Putamen (tissue), 1 donor: ENCODE measurements around the gene MCTP1.

Source experiments
- DNase-seq: peaks from one replicate; pipeline ENCODE4 v3.0.0-alpha.2; 2016; ENCODE audit warnings: low spot score

MCTP1 gene

GRCh38 chr5:94810281-94810680 lies 474.6 kb downstream of the MCTP1 start:
- no peak for DNase-seq

DNA sequence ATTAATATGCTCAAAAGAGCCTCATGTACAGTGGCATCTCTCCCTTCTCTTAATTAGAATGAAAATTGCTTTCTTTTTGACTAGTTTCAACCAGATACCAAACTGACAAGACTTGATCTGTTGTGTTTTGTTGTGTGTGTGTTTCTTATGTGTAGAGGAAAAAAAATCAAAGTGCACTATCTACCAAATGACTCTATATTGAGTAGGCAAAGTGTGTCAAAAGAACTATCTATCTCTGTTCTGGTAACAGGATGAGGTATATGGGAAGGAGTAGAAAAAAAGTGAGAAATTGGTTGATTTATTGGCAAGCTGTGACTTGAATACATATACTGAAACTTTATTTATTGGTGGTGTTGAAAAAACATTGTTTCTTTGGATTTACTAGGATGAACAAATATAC lies 476.4 kb downstream of the MCTP1 start:
- no peak for DNase-seq

GRCh38 chr5:94807985-94808384 lies 476.9 kb downstream of the MCTP1 start:
- no peak for DNase-seq

GRCh38 chr5:94802450-94802849 lies 482.4 kb downstream of the MCTP1 start:
- DNase-seq, result no peak

DNA sequence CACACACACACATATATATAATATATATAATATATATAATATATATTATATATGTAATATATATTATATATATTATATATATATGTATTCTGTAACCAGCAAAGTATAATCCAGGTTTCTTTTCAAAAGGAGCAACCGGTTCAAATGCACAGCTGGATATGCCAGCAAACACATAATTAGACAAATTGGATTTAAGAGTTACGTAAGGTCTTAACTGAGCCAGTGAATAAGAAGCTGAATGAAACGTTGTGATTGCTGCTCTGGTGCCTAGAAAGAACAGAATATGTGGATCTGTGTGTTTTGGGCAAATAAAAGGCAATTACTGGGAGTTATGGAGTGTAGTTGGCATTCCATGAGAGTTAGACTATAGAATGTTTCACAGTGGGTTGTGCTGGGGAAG lies 488.3 kb downstream of the MCTP1 start:
- no peak for DNase-seq

DNA sequence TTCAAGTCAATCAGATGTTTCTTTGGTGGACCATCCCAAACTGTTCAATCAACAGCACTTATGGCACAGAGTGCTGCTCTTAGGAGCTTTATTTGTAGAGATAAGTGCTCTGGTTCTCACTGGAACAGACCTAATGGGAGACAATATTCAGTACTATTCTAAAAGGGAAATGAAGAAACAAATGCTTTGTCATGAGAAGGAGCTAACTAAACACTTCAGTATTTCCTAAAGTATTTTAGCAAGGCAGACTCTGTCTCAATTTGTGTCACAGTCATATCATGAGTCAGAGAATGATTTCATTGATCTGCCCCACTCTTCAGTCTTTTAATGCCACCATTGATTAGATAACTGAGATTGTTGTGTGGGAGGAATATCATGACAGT lies 491.1 kb downstream of the MCTP1 start:
- DNase-seq, result peak; percentile 58

DNA sequence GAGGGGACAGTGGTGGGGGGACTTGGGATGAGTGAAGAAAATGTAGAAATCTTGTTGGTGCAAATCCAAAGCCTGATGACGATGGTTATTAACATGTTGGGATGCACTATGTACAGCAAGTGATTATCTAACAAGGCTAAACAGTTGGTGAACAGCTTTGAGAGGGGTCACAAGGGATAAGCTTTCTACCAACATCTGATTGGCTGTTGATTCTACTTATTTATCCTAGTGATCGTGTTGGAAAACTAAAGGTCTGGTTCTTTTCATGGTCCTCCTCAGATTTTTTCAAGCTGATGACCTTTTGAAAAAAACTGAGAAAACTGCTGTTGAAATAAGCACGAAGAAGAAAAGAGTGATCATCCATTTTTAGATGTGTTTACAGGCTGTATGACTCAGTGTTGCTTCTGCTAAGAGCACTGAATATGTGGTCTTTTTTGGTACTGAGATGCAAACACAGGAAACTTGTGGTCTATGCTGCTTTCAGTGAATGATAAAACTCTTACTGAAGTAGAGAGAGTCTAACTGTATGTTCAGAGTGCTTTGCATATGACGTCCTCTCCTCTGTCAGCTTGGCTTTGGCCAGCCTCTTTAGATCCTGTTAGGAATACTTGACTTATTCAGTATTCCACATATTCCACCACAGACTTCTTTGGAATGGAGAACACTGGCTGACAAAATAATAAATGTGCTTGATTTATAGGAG lies 491.6 kb downstream of the MCTP1 start:
- DNase-seq, result no peak

DNA sequence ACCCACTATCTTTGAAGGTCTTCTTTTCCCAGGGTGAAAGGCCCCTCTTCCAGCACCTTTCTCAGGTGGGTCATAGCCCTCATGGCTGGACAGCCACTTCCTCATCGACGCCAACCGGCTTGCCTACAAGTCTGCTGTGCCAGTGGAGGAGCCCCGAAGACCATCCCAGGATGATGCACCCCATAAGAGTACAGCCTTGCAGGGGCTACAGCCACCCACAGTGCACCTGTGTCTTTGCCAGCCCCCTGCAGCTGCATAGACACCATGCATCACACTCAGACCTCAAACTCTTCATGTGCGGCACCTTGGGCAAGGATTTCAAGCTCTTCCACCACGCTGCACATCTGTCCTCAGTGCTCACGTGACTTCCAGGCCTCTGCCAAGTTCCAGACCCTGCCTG lies 493.1 kb downstream of the MCTP1 start:
- DNase-seq, result no peak

DNA sequence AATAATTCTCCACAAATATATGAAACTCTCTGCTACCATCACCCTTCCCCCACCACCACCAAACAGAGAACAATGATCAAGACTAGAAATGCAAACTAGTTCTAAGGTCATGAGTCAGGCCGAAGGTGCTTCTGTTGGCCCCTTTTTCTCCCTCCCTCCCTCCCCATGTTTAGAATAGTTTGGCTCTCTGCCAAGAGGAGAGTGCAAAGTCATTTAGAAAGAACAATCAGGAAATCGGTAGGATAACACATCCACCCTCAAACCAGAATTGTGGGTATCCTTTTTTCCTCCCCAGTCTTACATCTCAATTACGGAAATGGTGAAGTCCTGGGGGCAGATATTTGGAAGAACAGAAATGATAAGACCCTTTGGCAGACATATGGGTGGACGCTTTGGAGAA lies 496.4 kb downstream of the MCTP1 start:
- no peak for DNase-seq

DNA sequence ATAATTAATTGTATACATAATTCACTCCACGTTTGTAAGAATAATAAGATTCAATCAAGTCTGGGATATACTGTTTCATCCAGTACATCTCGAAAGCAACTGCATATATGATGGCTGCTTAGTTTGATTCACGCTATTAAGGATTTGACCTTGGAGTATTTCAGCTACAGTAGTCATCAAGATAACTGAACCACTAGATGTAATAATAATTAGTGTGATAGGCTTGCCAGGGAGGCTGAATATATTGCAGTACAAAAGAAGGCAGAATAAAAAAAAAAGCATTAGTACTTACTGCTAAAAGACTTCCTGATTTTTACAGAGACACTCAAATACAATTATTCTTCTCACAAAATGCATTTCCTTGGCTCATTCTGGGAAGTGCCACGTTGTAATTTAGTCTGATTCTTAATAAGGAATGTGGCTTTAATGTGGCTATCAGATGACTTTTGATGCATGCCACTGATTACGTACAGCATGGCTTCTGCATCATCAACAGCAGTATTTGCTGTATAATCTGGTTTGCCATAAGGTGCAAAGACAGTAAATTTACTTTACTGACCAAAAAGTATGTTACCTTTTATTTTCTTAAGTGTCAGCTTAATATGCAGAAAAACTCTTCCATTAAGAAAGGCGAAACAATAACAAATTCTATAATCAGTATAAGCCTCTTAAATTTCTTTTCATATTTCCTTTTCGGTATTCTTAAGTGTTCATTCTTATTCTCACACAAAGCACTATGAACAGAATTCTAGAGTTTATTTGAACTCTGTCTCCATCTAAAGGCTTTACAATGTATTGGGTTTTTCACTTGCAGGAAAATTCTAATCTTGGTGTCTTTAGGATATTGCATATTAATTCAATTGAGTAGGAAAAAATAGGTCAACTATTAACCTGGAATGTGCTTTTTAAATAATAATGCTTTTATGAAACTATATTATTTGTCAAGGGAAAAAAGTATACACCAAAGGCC lies 500.1 kb downstream of the MCTP1 start:
- DNase-seq, result no peak

- no peak for DNase-seq
Measured at GRCh38 chr5:94782383-94782782, 502.5 kb downstream of the MCTP1 start.

DNA sequence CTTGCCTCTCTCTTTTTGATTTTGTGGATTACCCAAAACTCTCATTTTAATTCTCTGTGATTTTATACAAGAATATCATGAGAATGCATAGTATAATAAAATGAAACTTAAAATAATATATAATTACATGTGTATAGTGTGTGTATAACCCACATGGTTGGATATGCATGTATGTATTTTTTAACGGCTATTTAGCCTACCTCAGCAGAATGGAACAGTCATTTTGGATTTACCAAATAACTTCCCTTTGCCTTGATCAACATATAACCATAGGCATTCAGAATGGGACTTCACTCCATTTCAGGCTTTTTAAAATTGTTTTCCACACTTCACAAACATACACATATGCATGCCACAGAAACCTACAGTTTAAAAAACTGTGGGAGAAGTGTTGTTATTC lies 505.2 kb downstream of the MCTP1 start:
- DNase-seq, result no peak

DNA sequence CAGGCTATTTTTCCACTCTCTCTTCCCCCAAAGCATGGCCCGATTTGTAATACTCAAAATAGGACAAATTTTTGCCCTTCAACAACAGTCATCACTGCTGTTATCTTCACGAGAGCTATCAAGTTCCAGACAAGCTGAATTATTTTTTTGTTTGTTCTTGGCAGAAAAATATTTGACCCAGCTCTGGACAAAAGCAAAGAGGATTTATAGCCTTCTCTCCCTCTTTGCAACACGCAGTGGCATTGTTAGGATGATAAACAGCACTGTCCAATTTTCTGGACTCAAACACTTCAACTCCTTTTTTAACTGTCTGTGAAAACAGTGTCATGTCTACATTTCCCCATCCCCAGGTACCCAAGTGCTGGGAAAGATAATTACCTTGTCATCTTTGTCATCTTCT lies 506.2 kb downstream of the MCTP1 start:
- DNase-seq, result no peak

- DNase-seq, result no peak
Measured at GRCh38 chr5:94778299-94778698, 506.6 kb downstream of the MCTP1 start.

DNA sequence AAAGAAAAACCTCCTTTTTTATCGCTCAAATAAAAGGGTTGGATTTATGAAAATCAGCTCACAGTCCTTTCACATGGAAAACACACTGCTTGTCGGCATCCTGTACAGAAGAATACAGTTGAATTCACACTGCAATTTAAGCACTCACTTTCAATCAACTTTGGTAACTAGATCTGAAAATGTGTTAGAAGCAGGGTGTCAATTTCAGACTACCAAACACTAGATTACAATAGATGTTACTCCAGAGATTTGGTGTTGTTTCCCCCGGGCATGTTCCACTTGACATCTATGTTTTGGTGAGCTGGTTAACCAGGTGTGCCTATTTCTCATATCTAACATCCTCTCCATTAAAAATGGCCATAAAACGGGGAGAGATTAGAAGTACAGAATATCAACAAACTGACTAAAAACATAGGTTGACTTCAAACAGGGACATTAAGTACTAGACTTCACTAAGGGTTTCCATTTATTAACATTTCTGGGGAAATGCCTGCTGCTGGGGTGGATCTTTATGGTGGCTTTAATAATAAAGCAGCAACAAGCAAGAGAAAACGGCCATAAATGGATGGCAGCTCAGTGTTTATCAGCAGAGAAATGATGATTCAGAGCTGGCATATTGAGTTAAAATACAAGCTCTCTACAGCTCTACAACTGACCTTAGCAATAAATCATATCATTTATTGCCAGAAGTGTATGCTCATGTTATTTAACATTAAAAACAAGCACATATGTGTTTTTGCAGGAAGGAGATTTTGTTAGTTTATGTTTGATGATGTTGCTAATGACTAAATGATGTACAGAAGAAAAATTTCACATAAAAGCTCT lies 507.6 kb downstream of the MCTP1 start:
- DNase-seq, result no peak

DNA sequence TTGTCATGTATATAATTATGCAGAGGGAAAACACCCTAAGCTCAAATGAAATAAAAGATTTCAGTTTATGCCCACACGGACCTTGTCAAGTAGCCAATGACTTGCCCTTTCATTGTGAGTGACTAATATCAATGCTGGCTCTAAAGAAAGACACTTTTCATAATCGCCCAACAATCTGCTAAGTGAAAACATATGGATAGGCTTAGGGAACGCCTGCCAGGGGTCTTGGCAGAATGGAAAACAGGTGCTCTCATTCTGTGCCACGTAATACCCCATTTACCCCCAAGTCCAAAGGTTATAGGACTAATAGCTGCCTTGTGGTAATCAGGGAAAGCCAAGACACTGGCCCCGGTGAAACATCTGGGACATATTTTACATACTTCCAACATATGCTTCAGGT lies 508.7 kb downstream of the MCTP1 start:
- DNase-seq, result no peak

DNA sequence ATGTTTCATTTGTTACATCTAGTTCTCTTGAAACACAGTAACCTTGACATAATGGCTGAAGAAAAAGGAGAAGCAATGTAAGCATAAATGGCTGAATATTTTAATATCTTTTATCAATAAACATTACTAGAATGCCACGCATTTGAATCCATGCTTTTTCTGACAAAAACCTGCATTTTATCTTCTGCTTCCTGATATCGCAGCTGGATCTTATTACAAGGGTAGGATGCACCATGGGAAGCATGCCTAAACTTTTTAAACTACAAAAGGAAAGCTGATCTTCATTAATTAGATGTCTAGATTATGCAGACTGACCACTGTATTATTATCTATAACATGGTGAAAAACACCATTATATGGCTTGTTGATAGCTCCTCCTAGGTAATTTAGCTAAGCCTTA lies 509.8 kb downstream of the MCTP1 start:
- DNase-seq, result no peak

DNA sequence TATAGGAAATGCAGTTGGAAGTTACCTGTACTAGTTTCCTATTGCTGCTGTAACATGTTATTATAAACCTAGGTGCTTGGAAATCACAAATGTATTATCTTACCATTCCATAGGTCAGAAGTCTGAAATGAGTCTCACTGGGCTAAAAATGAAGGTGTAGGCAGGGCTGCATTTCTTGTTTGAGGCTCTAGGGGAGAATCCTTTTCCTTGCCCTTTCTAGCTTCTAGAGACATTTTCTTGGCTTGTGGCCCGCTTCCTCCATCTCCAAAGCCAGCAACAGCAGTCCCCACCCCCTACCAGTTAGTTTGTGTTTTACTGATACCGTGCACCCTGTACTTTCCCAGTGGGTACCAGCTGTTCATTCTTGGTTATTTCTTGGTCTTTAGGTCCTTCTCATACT lies 513.2 kb downstream of the MCTP1 start:
- DNase-seq, result no peak

- no peak for DNase-seq
Measured at GRCh38 chr5:94769996-94770395, 514.9 kb downstream of the MCTP1 start.

GRCh38 chr5:94761786-94762185 lies 523.1 kb downstream of the MCTP1 start:
- no peak for DNase-seq

GRCh38 chr5:94761055-94761454 lies 523.8 kb downstream of the MCTP1 start:
- DNase-seq, result no peak

GRCh38 chr5:94759961-94760360 lies 524.9 kb downstream of the MCTP1 start:
- no peak for DNase-seq

GRCh38 chr5:94759022-94759421 lies 525.9 kb downstream of the MCTP1 start:
- DNase-seq, result no peak
